Fibroblast of lung (primary cell): ENCODE results near the gene ATP6V0A1. TPM values are rescaled to one million over a fixed set of nuclear protein-coding genes. Genes with fewer than 3 reads are reported as not detected.
"Not testable (repeated sequence)": the region's sequence is repeated elsewhere in the genome, so short reads cannot be mapped to it uniquely, and the experiment has no call there.

Experiments used
- DNase-seq, 2 donors: peaks; one replicate each; pipeline versions ENCODE4 v3.0.0 to v3.0.0-alpha.2; 2010; ENCODE audit warnings: low read depth in 2 of 2
- H2AFZ ChIP-seq: 2 replicates; pipeline ENCODE4 v1.5.1; 2012; ENCODE audit warnings: low read length, control low read depth, inconsistent platforms
- H3K27ac ChIP-seq: 2 replicates; pipeline ENCODE4 v1.5.1; 2011; ENCODE audit warnings: low read length, control low read depth; ENCODE audit not compliant: insufficient read depth
- H3K27me3 ChIP-seq: 2 replicates; pipeline ENCODE4 v1.5.1; 2011; ENCODE audit warnings: mild to moderate bottlenecking, low read length; ENCODE audit not compliant: control insufficient read depth, insufficient read depth
- H3K36me3 ChIP-seq: 2 replicates; pipeline ENCODE4 v1.5.1; 2011; ENCODE audit warnings: low read length; ENCODE audit not compliant: control insufficient read depth, insufficient read depth
- H3K4me1 ChIP-seq: 2 replicates; pipeline ENCODE4 v1.5.1; 2011; ENCODE audit warnings: low read length; ENCODE audit not compliant: control insufficient read depth, insufficient read depth; ENCODE audit errors: extremely low read depth
- H3K4me2 ChIP-seq: 2 replicates; pipeline ENCODE4 v1.5.1; 2011; ENCODE audit warnings: low read length, control low read depth; ENCODE audit not compliant: insufficient read depth; ENCODE audit errors: extremely low read depth
- H3K4me3 ChIP-seq, 4 experiments: fragments of 200-600 bp in 1 of 4; sonication (generic) in 1 of 4; replicated peaks in 1 of 4; 2 replicates each; pipeline ENCODE4 v1.5.1; 2011 to 2016; ENCODE audit warnings: low read length in 4 of 4, low read depth in 3 of 4, mild to moderate bottlenecking in 3 of 4, control low read depth in 2 of 4, inconsistent platforms in 1 of 4, mixed read lengths in 1 of 4; ENCODE audit not compliant: insufficient read depth in 1 of 4; ENCODE audit errors: control extremely low read depth in 1 of 4
- H3K79me2 ChIP-seq: 2 replicates; pipeline ENCODE4 v1.5.1; 2012; ENCODE audit warnings: mild to moderate bottlenecking, low read length, inconsistent platforms; ENCODE audit not compliant: control insufficient read depth, insufficient read depth
- H3K9ac ChIP-seq: 2 replicates; pipeline ENCODE4 v1.5.1; 2011; ENCODE audit warnings: mild to moderate bottlenecking, low read length, control low read depth; ENCODE audit not compliant: insufficient read depth
- H3K9me3 ChIP-seq: 2 replicates; pipeline ENCODE4 v1.5.1; 2012; ENCODE audit warnings: low read depth, low read length; ENCODE audit not compliant: control insufficient read depth, insufficient read depth
- H4K20me1 ChIP-seq: 2 replicates; pipeline ENCODE4 v1.5.1; 2011; ENCODE audit warnings: low read length; ENCODE audit not compliant: control insufficient read depth, insufficient read depth; ENCODE audit errors: extremely low read depth
- CTCF ChIP-seq, 2 donors: IDR thresholded peaks in 1 of 2; conservative IDR thresholded peaks in 1 of 2; 1 replicate in 1 of 2; 2 replicates in 1 of 2; pipeline ENCODE4 v1.5.1; 2011 to 2012; ENCODE audit warnings: low read length in 2 of 2, control low read depth in 1 of 2, inconsistent platforms in 1 of 2, low read depth in 1 of 2, mild to moderate bottlenecking in 1 of 2
- EZH2 ChIP-seq: IDR thresholded peaks from 2 replicates; pipeline ENCODE4 v1.5.1; 2012; ENCODE audit warnings: low read length, control low read depth, mild to moderate bottlenecking; ENCODE audit errors: missing control alignments
- polyA plus RNA-seq, 2 donors: library from polyadenylated mRNA; depleted of rRNA in 1 of 2; stranded (reverse) in 1 of 2; unstranded in 1 of 2; fragments of >200 nt; gene quantifications; 2 replicates each; pipeline ENCODE4 v1.2.1, GENCODE V29; 2011 to 2012; ENCODE audit warnings: missing spikeins in 1 of 2
- total RNA-seq: library from RNA; depleted of rRNA; stranded (reverse); fragments of >200 nt; gene quantifications from 2 replicates; pipeline ENCODE4 v1.2.1, GENCODE V29; 2014

The ATP6V0A1 gene
- total and polyA plus RNA-seq, 2 donors (not counting 1 experiment from before 2014, with no cell fraction given), result 26.7 to 65.7 TPM

- peaks cover 36% of the 10 kb centered on the region for H3K4me1 ChIP-seq
These were observed 43.8 kb upstream of the ATP6V0A1 start for GRCh38 chr17:42414704-42415409.

GRCh38 chr17:42417981-42418380, 40.7 kb upstream of the ATP6V0A1 start:
- H3K27me3 ChIP-seq, H3K36me3 ChIP-seq, H3K27ac ChIP-seq: not testable (repeated sequence)

More at GRCh38 chr17:42414704-42415409, 43.8 kb upstream of the ATP6V0A1 start:
- H3K9me3 ChIP-seq, result no peaks in the 10 kb centered on the region
- H3K79me2 ChIP-seq, result peaks cover 96% of the 10 kb centered on the region
- H4K20me1 ChIP-seq, result peaks cover 16% of the 10 kb centered on the region
- no peak overlapping the region for H3K9ac ChIP-seq
- H3K36me3 ChIP-seq, result peaks cover 12% of the 10 kb centered on the region
- no peak overlapping the region for H3K27ac ChIP-seq
- peak overlapping the region; percentile 32 for H3K4me2 ChIP-seq
- DNase-seq, result no peak
- H3K27me3 ChIP-seq, result no peaks in the 10 kb centered on the region
- H3K4me3 ChIP-seq, result no peak overlapping the region
- TF ChIP-seq EZH2, result no peak
- no peak overlapping the region for H2AFZ ChIP-seq

GRCh38 chr17:42421136-42421506, 37.6 kb upstream of the ATP6V0A1 start:
- peaks cover 10% of the 10 kb centered on the region for H3K4me1 ChIP-seq
- H3K4me3 ChIP-seq, result peak overlapping the region; percentile 89 to 100 (median 98)

More at GRCh38 chr17:42417981-42418380, 40.7 kb upstream of the ATP6V0A1 start:
- H3K4me1 ChIP-seq, result peaks cover 29% of the 10 kb centered on the region
- H3K9me3 ChIP-seq, DNase-seq, H3K4me2 ChIP-seq, H3K9ac ChIP-seq, H2AFZ ChIP-seq, H3K4me3 ChIP-seq: not testable (repeated sequence)
- peaks cover 13% of the 10 kb centered on the region for H4K20me1 ChIP-seq
- peaks cover 99% of the 10 kb centered on the region for H3K79me2 ChIP-seq

More at GRCh38 chr17:42421136-42421506, 37.6 kb upstream of the ATP6V0A1 start:
- Histone ChIP-seq H3K4me2 (peak overlapping the region; percentile 97), H3K27me3 (no peaks in the 10 kb centered on the region), H3K79me2 (peaks cover 71% of the 10 kb centered on the region), H3K9me3 (no peaks in the 10 kb centered on the region), H3K27ac (peak overlapping the region; percentile 97), H4K20me1 (peaks cover 10% of the 10 kb centered on the region), H3K9ac (peak overlapping the region; percentile 95), H2AFZ (no peak overlapping the region), H3K36me3 (peaks cover 7% of the 10 kb centered on the region)
- TF ChIP-seq EZH2 (no peak), CTCF (conservative IDR thresholded peaks at IDR 0.05 in 1 of 2, IDR thresholded peaks at IDR 0.05 in 1 of 2; ENCODE audit: low read depth in 1 of 2, low read length in 2 of 2) (no peak)
- no peak for DNase-seq
